GM21717 (cell line): Measurements from ENCODE around the gene PRKAR2B.
"Not testable (repeated sequence)": the region's sequence is repeated elsewhere in the genome, so short reads cannot be mapped to it uniquely, and the experiment has no call there.

Experiments used
- ATAC-seq: cut with Tn5 transposase; IDR thresholded peaks from one replicate; pipeline ENCODE4 v1.9.1; 2021; ENCODE audit warnings: mild to moderate bottlenecking, moderate library complexity; ENCODE audit not compliant: unreplicated experiment

Gene PRKAR2B

GRCh38 chr7:107026166-107026565 is 18.3 kb upstream of the PRKAR2B start:
- ATAC-seq = no peak

DNA sequence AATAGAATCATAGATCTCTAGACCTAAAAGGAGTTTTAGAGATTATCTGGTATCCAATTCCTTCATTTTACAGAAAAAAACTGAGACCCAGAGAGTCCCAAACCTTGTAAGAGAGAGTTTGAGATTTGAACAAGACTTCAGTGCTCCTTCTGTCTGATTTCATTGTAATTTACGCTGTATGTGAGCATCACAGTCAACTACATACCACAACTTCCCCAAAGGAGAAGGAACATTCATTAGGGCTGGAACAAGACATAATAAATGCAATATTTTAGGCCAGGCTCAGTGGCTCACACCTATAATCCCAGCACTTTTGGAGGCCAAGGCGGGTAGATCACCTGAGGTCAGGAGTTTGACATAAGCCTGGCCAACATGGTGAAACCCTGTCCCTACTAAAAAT is 17.3 kb upstream of the PRKAR2B start:
- ATAC-seq = no peak

GRCh38 chr7:107029061-107029763 is 15.3 kb upstream of the PRKAR2B start:
- no peak for ATAC-seq

- ATAC-seq = no peak
Measured at GRCh38 chr7:107029764-107030286, 14.7 kb upstream of the PRKAR2B start.

DNA sequence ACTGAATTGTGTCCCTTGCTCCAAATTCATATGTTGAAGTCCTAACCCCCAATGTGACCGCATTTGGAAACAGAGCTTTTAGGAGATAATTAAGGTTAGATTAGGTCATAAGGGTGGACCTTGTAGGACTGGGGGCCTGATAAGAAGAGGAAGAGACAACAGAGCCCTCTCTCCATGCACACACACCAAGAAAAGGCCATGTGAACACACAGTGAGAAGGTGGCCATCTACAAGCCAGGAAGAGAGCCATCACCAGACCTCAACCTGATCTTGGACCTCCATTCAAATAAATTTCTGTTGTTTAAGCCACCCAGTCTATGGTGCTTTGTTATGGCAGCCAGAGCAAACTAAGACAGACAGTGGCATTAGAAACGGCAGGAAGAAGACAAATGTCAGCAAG is 12.5 kb upstream of the PRKAR2B start:
- ATAC-seq = no peak

- ATAC-seq = no peak
Measured at GRCh38 chr7:107032720-107033438, 11.6 kb upstream of the PRKAR2B start.

GRCh38 chr7:107034553-107034952 is 10.0 kb upstream of the PRKAR2B start:
- ATAC-seq = no peak

DNA sequence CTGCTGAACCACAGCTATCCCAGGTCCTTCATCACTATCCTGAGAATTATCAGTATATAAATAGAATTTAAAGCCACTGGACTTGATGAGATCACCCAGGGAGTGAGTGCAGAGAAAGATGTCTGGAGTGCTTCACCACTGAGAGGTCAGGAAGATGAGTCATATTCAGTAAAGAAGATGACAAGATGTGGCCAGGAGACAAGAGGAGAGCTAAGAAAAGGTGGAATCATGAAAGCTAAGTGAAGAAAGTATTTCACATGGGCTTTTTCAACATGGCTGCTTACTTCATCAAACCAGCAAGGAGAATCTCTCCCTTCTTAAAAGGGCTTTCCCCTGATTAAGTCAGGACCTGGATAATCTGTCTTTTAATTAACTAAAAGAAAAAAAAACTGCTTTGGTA is 9.1 kb upstream of the PRKAR2B start:
- no peak for ATAC-seq

- no peak for ATAC-seq
Measured at GRCh38 chr7:107036535-107036934, 8.0 kb upstream of the PRKAR2B start.

DNA sequence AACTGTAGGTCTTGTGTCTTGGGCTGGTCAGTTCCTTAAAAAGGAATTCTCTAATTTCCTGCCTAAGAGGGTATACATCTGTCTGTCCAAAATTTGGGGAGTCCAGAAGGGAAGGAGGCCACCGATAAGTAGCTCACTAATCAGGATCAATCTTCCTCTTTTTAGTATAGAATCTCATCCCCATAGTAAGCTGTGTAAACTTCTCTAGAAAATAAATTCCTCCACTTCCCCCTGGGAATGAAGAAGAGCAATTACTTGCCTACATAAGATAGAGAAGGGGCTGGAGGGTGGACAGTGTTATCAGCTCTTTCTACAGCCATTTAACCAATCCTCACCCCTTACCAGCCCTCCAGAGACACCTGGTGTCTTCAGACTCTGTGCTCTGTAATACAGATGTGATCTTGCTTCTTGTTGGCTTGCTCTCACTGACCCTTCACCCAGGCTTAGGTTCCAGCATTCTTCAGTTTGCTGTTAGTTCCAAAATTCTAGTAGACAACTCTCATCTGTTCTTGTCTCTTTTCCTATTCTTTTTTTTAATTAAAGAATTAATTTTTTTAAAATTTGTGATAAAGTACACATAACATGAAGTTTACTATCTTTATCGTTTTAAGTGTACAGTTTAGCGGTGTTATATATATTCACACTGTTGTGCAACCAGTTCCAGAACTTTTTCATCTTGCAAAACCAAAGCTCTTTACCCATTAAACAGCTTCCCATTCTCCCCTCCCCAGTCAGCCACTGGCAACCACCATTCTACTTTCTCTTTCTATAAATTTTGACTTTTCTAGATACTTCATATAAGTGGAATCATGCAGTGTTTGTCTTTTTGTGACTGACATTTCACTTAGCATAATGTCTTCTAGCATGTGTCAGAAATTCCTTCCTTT is 6.5 kb upstream of the PRKAR2B start:
- no peak for ATAC-seq

DNA sequence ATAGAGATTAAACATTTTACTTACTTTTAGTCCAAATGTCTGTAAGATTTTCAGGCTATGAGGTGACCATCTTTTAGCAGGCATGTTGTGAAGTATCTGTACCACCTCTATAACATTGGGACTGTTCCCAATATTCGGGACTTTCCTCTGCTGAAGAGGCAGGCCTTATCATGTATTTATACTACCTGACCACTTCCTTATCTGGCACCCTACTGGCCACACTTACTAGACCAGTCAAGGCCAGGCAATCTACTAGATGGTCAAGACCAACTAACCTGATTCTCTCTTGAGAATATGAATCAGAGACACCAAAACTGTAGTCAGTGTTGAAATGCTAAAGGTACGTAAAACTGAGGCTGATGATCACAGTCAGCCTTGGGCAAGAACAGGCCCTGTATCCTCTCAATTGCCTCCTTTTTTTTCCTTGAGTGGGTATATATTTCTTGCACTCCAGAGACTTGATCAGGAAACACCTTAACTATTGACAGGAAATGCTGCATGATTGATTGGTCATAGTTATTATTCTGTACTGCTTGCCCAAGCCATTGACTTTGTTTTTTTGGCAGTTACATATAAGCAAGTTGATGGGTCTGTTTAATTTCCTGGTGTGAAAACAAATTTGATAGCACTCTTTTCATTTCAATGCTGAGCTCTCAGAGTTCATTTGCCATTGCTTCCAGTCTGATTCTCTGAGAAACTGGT is 5.2 kb upstream of the PRKAR2B start:
- no peak for ATAC-seq

GRCh38 chr7:107041097-107041496 is 3.4 kb upstream of the PRKAR2B start:
- ATAC-seq = no peak

DNA sequence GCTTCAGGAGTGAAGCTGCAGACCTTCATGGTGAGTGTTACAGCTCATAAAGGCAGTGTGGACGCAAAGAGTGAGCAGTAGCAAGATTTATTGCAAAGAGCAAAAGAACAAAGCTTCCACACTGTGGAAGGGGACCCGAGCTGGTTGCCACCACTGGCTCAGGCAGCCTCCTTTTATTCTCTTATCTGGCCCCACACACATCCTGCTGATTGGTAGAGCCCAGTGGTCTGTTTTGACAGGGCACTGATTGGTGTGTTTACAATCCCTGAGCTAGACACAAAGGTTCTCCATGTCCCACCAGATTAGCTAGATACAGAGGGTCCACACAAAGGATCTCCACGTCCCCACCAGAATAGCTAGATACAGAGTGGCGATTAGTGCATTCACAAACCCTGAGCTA is 2.7 kb upstream of the PRKAR2B start:
- not testable (repeated sequence) for ATAC-seq

DNA sequence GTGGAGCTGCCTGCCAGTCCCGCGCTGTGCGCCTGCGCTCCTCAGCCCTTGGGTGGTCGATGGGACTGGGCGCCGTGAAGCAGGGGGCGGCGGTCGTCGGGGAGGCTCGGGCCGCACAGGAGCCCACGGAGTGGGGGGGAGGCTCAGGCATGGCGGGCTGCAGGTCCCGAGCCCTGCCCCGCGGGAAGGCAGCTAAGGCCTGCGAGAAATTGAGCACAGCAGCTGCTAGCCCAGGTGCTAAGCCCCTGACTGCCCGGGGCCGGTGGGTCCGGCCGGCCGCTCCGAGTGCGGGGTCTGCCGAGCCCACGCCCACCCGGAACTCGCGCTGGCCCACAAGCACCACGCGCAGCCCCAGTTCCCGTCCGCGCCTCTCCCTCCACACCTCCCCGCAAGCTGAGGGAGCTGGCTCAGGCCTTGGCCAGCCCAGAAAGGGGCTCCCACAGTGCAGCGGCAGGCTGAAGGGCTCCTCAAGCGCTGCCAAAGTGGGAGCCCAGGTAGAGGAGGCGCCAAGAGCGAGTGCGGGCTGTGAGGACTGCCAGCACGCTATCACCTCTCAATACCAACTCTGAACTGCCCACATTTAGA is 2.1 kb upstream of the PRKAR2B start:
- not testable (repeated sequence) for ATAC-seq

DNA sequence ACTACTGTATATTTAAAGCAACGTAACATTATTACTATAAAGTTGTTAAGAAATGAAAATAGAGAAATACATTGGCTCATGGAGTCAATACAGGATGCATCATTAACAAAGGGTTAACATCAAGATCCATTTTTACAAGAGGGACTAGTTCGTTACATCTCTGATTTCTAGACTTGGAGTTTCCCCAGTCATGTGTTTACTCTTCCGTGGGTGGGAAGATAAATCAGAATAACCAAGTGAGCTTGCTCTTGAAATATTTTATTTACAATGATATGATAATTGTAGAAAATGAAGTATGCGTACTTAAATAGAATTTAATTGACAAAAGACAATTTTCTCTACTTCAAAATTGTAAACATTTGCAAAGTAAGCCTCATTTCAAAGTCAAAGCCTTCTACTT is 1.0 kb upstream of the PRKAR2B start:
- no peak for ATAC-seq

DNA sequence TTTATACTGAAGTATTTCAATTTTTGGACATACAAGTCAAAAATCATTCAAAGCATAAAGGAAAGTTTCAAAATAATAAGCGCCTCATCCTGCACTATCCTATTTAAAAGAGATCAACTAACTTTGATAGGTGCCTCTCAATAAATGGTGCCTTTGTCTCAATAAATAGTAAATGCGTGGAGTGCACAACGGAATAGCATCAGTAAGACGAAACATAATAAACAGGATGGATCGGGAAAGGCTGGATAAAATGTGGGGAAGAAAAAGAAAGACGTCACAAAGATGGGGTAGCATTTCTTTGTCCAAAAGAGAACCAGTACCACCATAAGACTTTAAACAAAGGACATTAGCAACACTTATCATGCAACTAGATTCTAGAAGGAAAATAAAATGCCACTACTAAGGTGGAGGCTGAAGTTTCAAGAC is 571 bp upstream of the PRKAR2B start:
- no peak for ATAC-seq

DNA sequence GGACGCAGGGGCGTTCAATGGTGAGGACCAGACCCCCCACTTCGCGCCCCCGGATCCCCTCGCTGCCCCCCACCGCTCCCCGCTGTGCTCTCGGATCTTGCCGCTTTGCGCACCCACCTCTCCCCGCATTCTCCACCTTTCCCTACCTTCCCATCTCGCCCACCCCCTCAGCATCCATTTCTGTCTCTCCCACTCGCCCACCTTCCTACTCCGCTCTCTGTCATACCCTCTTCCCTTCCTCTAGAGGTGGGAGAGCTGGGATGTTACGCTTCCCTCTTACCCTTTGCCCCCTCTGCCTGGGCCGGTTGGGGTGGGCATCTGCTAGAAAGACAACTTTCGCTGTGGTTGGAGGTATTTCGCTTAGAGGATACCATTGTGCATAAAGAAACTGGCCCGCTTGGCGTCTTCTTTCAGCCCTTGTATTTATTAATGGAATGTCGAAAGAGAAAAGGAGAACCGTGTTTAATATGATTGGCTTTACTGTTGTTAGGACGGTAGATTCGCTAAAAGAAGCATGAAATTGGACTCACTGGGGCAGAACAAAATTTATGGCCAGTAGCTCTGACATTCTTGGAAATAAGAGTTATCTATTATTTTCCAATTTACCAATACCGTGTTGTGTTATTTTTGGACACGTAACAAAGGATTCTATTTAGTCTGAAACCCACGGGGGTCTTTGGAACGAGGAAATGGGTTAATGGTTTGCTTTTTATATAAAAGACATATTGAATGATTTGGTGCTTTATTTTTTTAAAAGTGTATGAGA is 873 bp downstream of the PRKAR2B start:
- no peak for ATAC-seq

- no peak for ATAC-seq
Measured at GRCh38 chr7:107045980-107046379, 1.5 kb downstream of the PRKAR2B start.

DNA sequence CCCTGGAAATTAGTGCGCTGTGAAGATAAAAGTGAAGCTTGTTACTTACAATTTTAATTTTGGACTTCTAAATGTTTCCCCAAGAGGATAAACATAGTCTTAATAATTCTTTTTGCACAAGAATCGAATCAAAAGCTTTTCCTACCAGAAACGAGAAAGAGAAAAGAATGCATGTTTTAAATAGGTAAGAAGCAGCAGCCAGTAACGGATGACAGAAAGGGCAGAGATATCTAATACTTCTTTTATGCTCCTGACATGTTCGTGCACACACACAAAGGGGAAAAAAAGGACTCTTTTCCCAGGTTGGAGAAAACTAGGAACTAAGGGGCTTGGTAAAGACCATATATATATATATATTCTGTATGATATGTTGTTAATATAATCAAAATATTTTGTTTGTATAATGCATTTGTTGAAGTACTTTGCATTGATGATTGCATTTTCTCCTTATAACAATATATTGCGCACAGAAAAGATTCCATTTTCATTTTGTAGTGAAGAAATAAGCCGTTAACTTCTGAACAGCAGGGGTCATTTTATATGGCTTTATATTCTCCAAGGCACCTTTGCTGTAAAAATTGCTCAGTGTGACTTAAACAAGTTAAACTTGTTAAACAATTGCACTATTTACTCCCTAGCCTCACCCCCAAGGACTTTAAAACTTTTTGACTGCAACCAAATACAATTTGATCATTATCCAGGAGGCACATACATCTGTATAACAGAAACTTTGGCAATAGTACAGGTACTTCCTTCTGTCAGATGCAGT is 2.2 kb downstream of the PRKAR2B start:
- ATAC-seq = no peak
